GM12878 (cell line): ENCODE measurements around the gene RIT1. TPM values are rescaled to one million over a fixed set of nuclear protein-coding genes. Genes with fewer than 3 reads are reported as not detected.
A peak's percentile ranks its signal among the peaks of the same experiment; 100 is the strongest.

Experiments used
- CHD2 ChIP-seq: IDR thresholded peaks from 2 replicates; pipeline ENCODE4 v1.6.1; 2011; ENCODE audit warnings: low read depth, low read length, improper control_type of control experiment, borderline replicate concordance
- CTCF ChIP-seq, 3 experiments: IDR thresholded peaks in 2 of 3; conservative IDR thresholded peaks in 1 of 3; 2 replicates each; pipeline ENCODE4 v1.5.1; 2011; ENCODE audit warnings: low read depth in 3 of 3, low read length in 3 of 3, mild to moderate bottlenecking in 3 of 3, control low read depth in 2 of 3, moderate library complexity in 2 of 3, inconsistent platforms in 1 of 3, mixed read lengths in 1 of 3; ENCODE audit not compliant: control insufficient read depth in 2 of 3, insufficient read depth in 1 of 3; ENCODE audit errors: extremely low read depth in 1 of 3
- FOXK2 ChIP-seq: fragments of 450-650 bp; IDR thresholded peaks from 2 replicates; pipeline ENCODE4 v1.6.1; 2017; ENCODE audit warnings: mild to moderate bottlenecking, moderate library complexity
- FOXM1 ChIP-seq: IDR thresholded peaks from 2 replicates; pipeline ENCODE4 v1.6.1; 2012; ENCODE audit warnings: low read depth, mild to moderate bottlenecking, inconsistent platforms, low read length, moderate library complexity
- KLF5 ChIP-seq: fragments of 450-650 bp; IDR thresholded peaks from 2 replicates; pipeline ENCODE4 v1.6.1; 2014; ENCODE audit warnings: mild to moderate bottlenecking; ENCODE audit not compliant: partially characterized antibody
- MYB ChIP-seq: fragments of 150-350 bp; IDR thresholded peaks from 2 replicates; pipeline ENCODE4 v1.6.1; 2014; ENCODE audit warnings: mild to moderate bottlenecking, low read depth, low read length, borderline replicate concordance
- NR2F1 ChIP-seq: fragments of 450-650 bp; conservative IDR thresholded peaks from 2 replicates; pipeline ENCODE4 v1.6.1; 2017; ENCODE audit warnings: mild to moderate bottlenecking
- NRF1 ChIP-seq: conservative IDR thresholded peaks from 2 replicates; pipeline ENCODE4 v1.6.1; 2011; ENCODE audit warnings: mild to moderate bottlenecking, low read depth, low read length, improper control_type of control experiment
- REST ChIP-seq: IDR thresholded peaks from 2 replicates; pipeline ENCODE4 v1.6.1; 2012; ENCODE audit warnings: mild to moderate bottlenecking, low read depth, low read length
- SMAD5 ChIP-seq: IDR thresholded peaks from 2 replicates; pipeline ENCODE4 v1.6.1; 2016; ENCODE audit warnings: antibody characterized with exemption, low read depth
- SPI1 ChIP-seq: IDR thresholded peaks from 2 replicates; pipeline ENCODE4 v1.6.1; 2011; ENCODE audit warnings: low read depth, mild to moderate bottlenecking, low read length, moderate library complexity, borderline replicate concordance; ENCODE audit not compliant: insufficient read depth
- SREBF2 ChIP-seq: IDR thresholded peaks from 2 replicates; pipeline ENCODE4 v1.6.1; 2012; ENCODE audit warnings: mild to moderate bottlenecking, low read length
- SRF ChIP-seq, 2 experiments: IDR thresholded peaks; 2 replicates each; pipeline ENCODE4 v1.6.1; 2011; ENCODE audit warnings: low read depth in 2 of 2, low read length in 2 of 2, mild to moderate bottlenecking in 1 of 2, moderate library complexity in 1 of 2
- TAF1 ChIP-seq: IDR thresholded peaks from 2 replicates; pipeline ENCODE4 v1.6.1; 2011; ENCODE audit warnings: mild to moderate bottlenecking, low read depth, low read length, borderline replicate concordance
- polyA plus RNA-seq, 11 experiments: library from polyadenylated mRNA; depleted of rRNA in 4 of 11; unstranded in 6 of 11; stranded (reverse) in 5 of 11; fragments of >200 nt; fragmentation: Nextera tagmentation in 4 of 11; fragmentation: Illumina TruSeq in 1 of 11; extraction: Ambion mirVana in 4 of 11; extraction: Trizol in 1 of 11; gene quantifications; 1 replicate in 1 of 11; 2 replicates in 10 of 11; pipeline versions ENCODE4 v1.2.1 to v1.2.3, GENCODE V29; 2011 to 2016; ENCODE audit warnings: inconsistent platforms in 2 of 11, missing spikeins in 2 of 11, low read depth in 1 of 11
- total RNA-seq, 4 experiments: library from RNA; depleted of rRNA in 3 of 4; stranded (reverse); fragments of >200 nt in 3 of 4; fragmentation: Illumina TruSeq in 1 of 4; extraction: Trizol in 1 of 4; gene quantifications; 2 replicates each; pipeline versions ENCODE4 v1.2.1 to v1.2.3, GENCODE V29; 2013 to 2021
- TF ChIP-seq, protein P1 (sequence below): fragments of 450-650 bp; IDR thresholded peaks from 2 replicates; pipeline ENCODE4 v1.6.1; 2017; ENCODE audit warnings: antibody characterized with exemption, mild to moderate bottlenecking, moderate library complexity
- TF ChIP-seq, protein P2 (sequence below): IDR thresholded peaks from 2 replicates; pipeline ENCODE4 v1.6.1; 2011; ENCODE audit warnings: mild to moderate bottlenecking, low read depth, low read length, moderate library complexity; ENCODE audit not compliant: insufficient replicate concordance

Gene RIT1
- total and polyA plus RNA-seq, 10 of the 15 experiments (the other 5 are each of a cell fraction or from before 2014, with no cell fraction given) = 6.8 to 61.5 (median 13.7) TPM

GRCh38 chr1:155856975-155857930, 53.9 kb downstream of the RIT1 start, which contains the start of gene GON4L (continued):
- TF ChIP-seq, protein P1, sequence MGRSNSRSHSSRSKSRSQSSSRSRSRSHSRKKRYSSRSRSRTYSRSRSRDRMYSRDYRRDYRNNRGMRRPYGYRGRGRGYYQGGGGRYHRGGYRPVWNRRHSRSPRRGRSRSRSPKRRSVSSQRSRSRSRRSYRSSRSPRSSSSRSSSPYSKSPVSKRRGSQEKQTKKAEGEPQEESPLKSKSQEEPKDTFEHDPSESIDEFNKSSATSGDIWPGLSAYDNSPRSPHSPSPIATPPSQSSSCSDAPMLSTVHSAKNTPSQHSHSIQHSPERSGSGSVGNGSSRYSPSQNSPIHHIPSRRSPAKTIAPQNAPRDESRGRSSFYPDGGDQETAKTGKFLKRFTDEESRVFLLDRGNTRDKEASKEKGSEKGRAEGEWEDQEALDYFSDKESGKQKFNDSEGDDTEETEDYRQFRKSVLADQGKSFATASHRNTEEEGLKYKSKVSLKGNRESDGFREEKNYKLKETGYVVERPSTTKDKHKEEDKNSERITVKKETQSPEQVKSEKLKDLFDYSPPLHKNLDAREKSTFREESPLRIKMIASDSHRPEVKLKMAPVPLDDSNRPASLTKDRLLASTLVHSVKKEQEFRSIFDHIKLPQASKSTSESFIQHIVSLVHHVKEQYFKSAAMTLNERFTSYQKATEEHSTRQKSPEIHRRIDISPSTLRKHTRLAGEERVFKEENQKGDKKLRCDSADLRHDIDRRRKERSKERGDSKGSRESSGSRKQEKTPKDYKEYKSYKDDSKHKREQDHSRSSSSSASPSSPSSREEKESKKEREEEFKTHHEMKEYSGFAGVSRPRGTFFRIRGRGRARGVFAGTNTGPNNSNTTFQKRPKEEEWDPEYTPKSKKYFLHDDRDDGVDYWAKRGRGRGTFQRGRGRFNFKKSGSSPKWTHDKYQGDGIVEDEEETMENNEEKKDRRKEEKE = no peak
- TF ChIP-seq CHD2 (no peak), MYB (no peak), SRF (IDR thresholded peaks at IDR 0.05; ENCODE audit: low read depth in 2 of 2, low read length in 2 of 2) (peak in 1 of 2 experiments; percentile 45; a peak in 1 of 4 replicates), REST (no peak), SPI1 (no peak), NRF1 (peak; percentile 55), FOXK2 (no peak), SREBF2 (no peak), FOXM1 (no peak), CTCF (IDR thresholded peaks at IDR 0.05 in 2 of 3, conservative IDR thresholded peaks at IDR 0.05 in 1 of 3; ENCODE audit: control insufficient read depth in 2 of 3, extremely low read depth in 1 of 3, insufficient read depth in 1 of 3, low read depth in 3 of 3, low read length in 3 of 3) (no peak), NR2F1 (no peak), TAF1 (peak; percentile 70; the same call in 1 of the 2 replicates), KLF5 (peak; percentile 70), SMAD5 (no peak)
- TF ChIP-seq, protein P2, sequence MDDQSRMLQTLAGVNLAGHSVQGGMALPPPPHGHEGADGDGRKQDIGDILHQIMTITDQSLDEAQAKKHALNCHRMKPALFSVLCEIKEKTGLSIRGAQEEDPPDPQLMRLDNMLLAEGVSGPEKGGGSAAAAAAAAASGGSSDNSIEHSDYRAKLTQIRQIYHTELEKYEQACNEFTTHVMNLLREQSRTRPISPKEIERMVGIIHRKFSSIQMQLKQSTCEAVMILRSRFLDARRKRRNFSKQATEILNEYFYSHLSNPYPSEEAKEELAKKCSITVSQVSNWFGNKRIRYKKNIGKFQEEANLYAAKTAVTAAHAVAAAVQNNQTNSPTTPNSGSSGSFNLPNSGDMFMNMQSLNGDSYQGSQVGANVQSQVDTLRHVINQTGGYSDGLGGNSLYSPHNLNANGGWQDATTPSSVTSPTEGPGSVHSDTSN = no peak
